Panc1 (cell line): ENCODE data around the gene MAGI2. TPM values are rescaled to one million over a fixed set of nuclear protein-coding genes. Genes with fewer than 3 reads are reported as not detected.

Source experiments
- ATAC-seq: fragments of 200-7000 bp; cut with Tn5 transposase; 2 replicates; pipeline ENCODE4 v1.9.1; 2020; ENCODE audit warnings: mild to moderate bottlenecking, moderate library complexity
- BruUV-seq: library from RNA; stranded (reverse); fragments of 400-500 nt; replicated peaks from 2 replicates; lab custom pipeline; 2021; lab: Mats Ljungman, UMichigan
- CTCF ChIA-PET: fragments of 300-600 bp; sonication (Branson Sonifier 250); formaldehyde crosslinking; loops from one replicate; lab custom pipeline; 2022; ENCODE audit warnings: antibody characterized with exemption; lab: Charles Lee
- POLR2A ChIA-PET: fragments of 300-600 bp; sonication (Branson Sonifier 250); formaldehyde crosslinking; loops from one replicate; lab custom pipeline; 2022; ENCODE audit warnings: antibody characterized with exemption; lab: Charles Lee
- DNase-seq: peaks from one replicate; pipeline ENCODE4 v3.0.0-alpha.2; 2010; ENCODE audit warnings: low read depth, low spot score
- H3K27ac ChIP-seq: 2 replicates; pipeline ENCODE4 v1.5.1; 2011; ENCODE audit warnings: mild to moderate bottlenecking, low read length, inconsistent platforms
- H3K27me3 ChIP-seq: fragments of 200-500 bp; sonication (Bioruptor generic); 2 replicates; pipeline ENCODE4 v1.6.0; 2014; ENCODE audit warnings: low read length, inconsistent platforms; ENCODE audit not compliant: control insufficient read depth, insufficient read depth
- H3K36me3 ChIP-seq: fragments of 200-500 bp; sonication (Bioruptor generic); 2 replicates; pipeline ENCODE4 v1.5.1; 2014; ENCODE audit warnings: inconsistent platforms, mild to moderate bottlenecking, low read length, moderate library complexity; ENCODE audit not compliant: control insufficient read depth, insufficient read depth
- H3K4me1 ChIP-seq: 2 replicates; pipeline ENCODE4 v1.5.1; 2011; ENCODE audit warnings: inconsistent platforms, mild to moderate bottlenecking, low read length, moderate library complexity; ENCODE audit not compliant: control insufficient read depth, insufficient read depth
- H3K4me3 ChIP-seq, 2 experiments: 2 replicates each; pipeline ENCODE4 v1.5.1; 2011 to 2012; ENCODE audit warnings: low read depth in 2 of 2, low read length in 2 of 2, mild to moderate bottlenecking in 2 of 2, inconsistent platforms in 1 of 2, moderate library complexity in 1 of 2
- H3K9me3 ChIP-seq: fragments of 200-500 bp; sonication (Bioruptor generic); 2 replicates; pipeline ENCODE4 v1.5.1; 2014; ENCODE audit warnings: low read depth, mild to moderate bottlenecking, inconsistent platforms, low read length, moderate library complexity; ENCODE audit not compliant: control insufficient read depth, insufficient read depth
- CTCF ChIP-seq: fragments of 450-650 bp; IDR thresholded peaks from 2 replicates; pipeline ENCODE4 v1.5.1; 2017; ENCODE audit warnings: mild to moderate bottlenecking
- POLR2AphosphoS5 ChIP-seq: IDR thresholded peaks from 2 replicates; pipeline ENCODE4 v1.6.1; 2012; ENCODE audit warnings: mild to moderate bottlenecking, low read depth, low read length, moderate library complexity
- REST ChIP-seq, 2 experiments: IDR thresholded peaks; 2 replicates each; pipeline ENCODE4 v1.6.1; 2011 to 2012; ENCODE audit warnings: low read depth in 2 of 2, control low read depth in 1 of 2, low read length in 1 of 2, mild to moderate bottlenecking in 1 of 2, moderate library complexity in 1 of 2; ENCODE audit not compliant: insufficient read depth in 1 of 2
- SIN3A ChIP-seq: IDR thresholded peaks from 2 replicates; pipeline ENCODE4 v1.6.1; 2012; ENCODE audit warnings: low read depth, mild to moderate bottlenecking, low read length, moderate library complexity, borderline replicate concordance; ENCODE audit not compliant: insufficient read depth
- TCF7L2 ChIP-seq: IDR thresholded peaks from 2 replicates; pipeline ENCODE4 v1.6.1; 2011; ENCODE audit warnings: mild to moderate bottlenecking, low read depth, low read length, inconsistent platforms
- in situ Hi-C: cut with HindIII; loops from 2 replicates; pipeline ENCODE4 v1.10.0; 2016; ENCODE audit warnings: low sequenced_read_pairs, low pct_unique_long_range_greater_than_20kb
- intact Hi-C: fragments of 100-400 bp; cut with micrococcal nuclease; formaldehyde crosslinking; loops from one replicate; pipeline ENCODE4 v1.10.0; 2022; ENCODE audit not compliant: unreplicated experiment
- total RNA-seq: library from RNA; stranded (reverse); gene quantifications from one replicate; pipeline ENCODE4 v1.2.1, GENCODE V29; 2021; ENCODE audit not compliant: unreplicated experiment

The MAGI2 gene
- total RNA-seq, 1 experiment from 2014 or later = 5.4 TPM

DNA sequence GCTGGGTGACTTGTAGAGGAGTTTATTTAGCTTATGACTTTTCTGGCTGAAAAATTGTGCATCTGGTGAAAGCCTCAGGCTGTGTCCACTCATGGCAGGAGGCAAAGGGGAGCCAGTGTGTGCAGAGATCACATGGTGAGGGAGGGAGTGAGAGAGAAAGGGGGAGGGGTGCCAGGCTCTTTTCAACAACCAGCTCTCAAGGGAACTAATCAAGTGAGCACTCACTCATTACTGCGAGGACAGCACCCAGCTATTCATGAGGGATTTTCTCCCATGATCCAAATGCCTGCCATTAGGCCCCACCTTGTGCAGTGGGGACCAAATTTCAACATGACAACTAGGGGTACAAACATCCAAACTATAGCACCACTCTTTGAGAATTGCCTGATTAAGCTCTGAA, 590.2 kb downstream of the MAGI2 start:
- ChIA-PET CTCF (no interaction called here), POLR2A (no interaction called here)
- no peak overlapping the region for H3K27ac ChIP-seq
- intact Hi-C loops (no loop called here), in situ Hi-C loops (no loop called here)
- DNase-seq (no peak), ATAC-seq (no peak)
- no peak overlapping the region for H3K4me3 ChIP-seq
- H3K27me3 ChIP-seq = no peaks in the 10 kb centered on the region
- TF ChIP-seq CTCF (no peak), SIN3A (no peak), TCF7L2 (no peak), REST (IDR thresholded peaks at IDR 0.05; ENCODE audit: insufficient read depth in 1 of 2, low read depth in 2 of 2, low read length in 1 of 2) (no peak), POLR2AphosphoS5 (no peak)
- no peaks in the 10 kb centered on the region for H3K36me3 ChIP-seq
- no TSS peak for BruUV-seq
- H3K9me3 ChIP-seq = no peaks in the 10 kb centered on the region
- H3K4me1 ChIP-seq = no peaks in the 10 kb centered on the region

DNA sequence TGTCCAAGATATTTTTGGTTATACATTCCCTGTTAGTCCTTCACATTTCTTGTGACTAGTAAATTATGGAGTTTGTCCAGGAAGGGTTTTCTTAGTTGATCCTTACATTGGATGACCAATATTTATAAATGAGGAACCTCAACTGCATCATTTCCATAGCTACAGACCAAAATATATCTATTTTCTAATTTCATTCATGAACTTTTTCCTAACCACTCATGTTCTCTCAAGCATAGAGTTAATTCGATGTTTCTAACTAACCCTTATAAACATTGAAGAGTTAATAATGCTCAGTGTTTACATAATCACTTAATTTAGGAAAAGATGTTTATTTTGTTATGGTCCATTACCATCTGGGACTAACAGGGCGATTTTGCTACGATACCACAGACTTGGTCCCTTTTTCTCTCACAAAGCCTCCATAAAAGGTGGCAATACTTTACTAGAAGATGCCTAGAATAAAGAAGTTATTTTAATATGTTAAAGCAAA, 591.0 kb downstream of the MAGI2 start:
- Histone ChIP-seq H3K27me3 (no peaks in the 10 kb centered on the region), H3K9me3 (no peaks in the 10 kb centered on the region), H3K4me3 (no peak overlapping the region), H3K27ac (no peak overlapping the region), H3K4me1 (no peaks in the 10 kb centered on the region), H3K36me3 (no peaks in the 10 kb centered on the region)
- ChIA-PET POLR2A (no interaction called here), CTCF (no interaction called here)
- ATAC-seq (no peak), DNase-seq (no peak)
- intact Hi-C loops (no loop called here), in situ Hi-C loops (no loop called here)
- TF ChIP-seq CTCF = no peak
- no peak for TF ChIP-seq TCF7L2
- no peak for TF ChIP-seq REST (IDR thresholded peaks at IDR 0.05; ENCODE audit: insufficient read depth in 1 of 2, low read depth in 2 of 2, low read length in 1 of 2)
- no peak for TF ChIP-seq SIN3A
- no peak for TF ChIP-seq POLR2AphosphoS5
- BruUV-seq = no TSS peak
